Measurements from ENCODE around the gene ASH1L. TPM values are rescaled to one million over a fixed set of nuclear protein-coding genes. Genes with fewer than 3 reads are reported as not detected.
"Not testable (repeated sequence)": the region's sequence is repeated elsewhere in the genome, so short reads cannot be mapped to it uniquely, and the experiment has no call there.

ASH1L gene
- total RNA-seq, 1 experiment from 2014 or later: 30.5 TPM

GRCh38 chr1:155291006-155291405 is 271.6 kb downstream of the ASH1L start:
- H3K4me2 ChIP-seq (ENCODE audit: low read length); BruUV-seq (replicated peaks); H4K20me1 ChIP-seq (ENCODE audit: insufficient read depth); H3K79me2 ChIP-seq (ENCODE audit: insufficient read depth, low read length); RAD21 ChIA-PET (ENCODE audit: low non-redundant PET in 1 of 2, low total read pairs in 2 of 2, uncharacterized antibody in 2 of 2, unreplicated experiment in 2 of 2); H3K4me1 ChIP-seq (ENCODE audit: control insufficient read depth in 1 of 2, insufficient read depth in 2 of 2, low read length in 2 of 2); H3K27me3 ChIP-seq (ENCODE audit: insufficient read depth, low read length); ATAC-seq; H2AFZ ChIP-seq (ENCODE audit: low read depth, low read length, poor library complexity, severe bottlenecking); CTCF ChIA-PET; intact Hi-C loops (cut with micrococcal nuclease); H3K9me2 ChIP-seq (ENCODE audit: insufficient read depth); H3K4me3 ChIP-seq (replicated peaks in 1 of 2; ENCODE audit: low read depth in 1 of 2, low read length in 2 of 2); H3K27ac ChIP-seq (ENCODE audit: low read depth, low read length); H3K9ac ChIP-seq (ENCODE audit: low read length); H3K36me3 ChIP-seq (ENCODE audit: control insufficient read depth in 1 of 2, insufficient read depth in 2 of 2, low read length in 2 of 2); H3K9me3 ChIP-seq (ENCODE audit: control insufficient read depth in 1 of 2, insufficient read depth in 1 of 2, low read depth in 1 of 2, low read length in 2 of 2); DNase-seq (ENCODE audit: low read depth, low spot score); POLR2A ChIA-PET: not testable (repeated sequence)

DNA sequence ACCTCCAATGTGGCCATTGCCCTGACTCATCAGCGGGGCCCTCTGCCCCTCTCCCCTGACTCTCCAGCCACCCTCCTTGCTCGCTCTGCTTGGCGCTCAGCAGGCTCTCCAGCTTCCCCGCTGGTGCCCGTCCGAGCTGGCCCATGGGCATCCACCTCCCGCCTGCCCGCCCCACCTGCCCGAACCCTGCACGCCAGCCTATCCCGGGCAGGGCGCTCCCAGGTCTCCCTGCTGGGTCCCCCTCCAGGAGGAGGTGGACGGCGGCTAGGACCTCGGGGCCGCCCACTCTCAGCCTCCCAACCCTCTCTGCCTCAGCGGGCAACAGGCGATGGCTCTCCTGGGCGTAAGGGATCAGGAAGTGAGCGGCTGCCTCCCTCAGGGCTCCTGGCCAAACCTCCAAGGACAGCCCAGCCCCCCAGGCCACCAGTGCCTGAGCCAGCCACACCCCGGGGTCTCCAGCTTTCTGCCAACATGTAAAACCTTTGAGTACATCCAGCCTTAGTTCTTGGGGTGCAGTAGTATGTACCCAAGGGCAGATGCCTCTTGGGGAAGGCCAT is 274.5 kb downstream of the ASH1L start:
- H3K9ac ChIP-seq (ENCODE audit: low read length): no peak overlapping the region
- H3K9me2 ChIP-seq (ENCODE audit: insufficient read depth): no peaks in the 10 kb centered on the region
- H4K20me1 ChIP-seq (ENCODE audit: insufficient read depth): no peaks in the 10 kb centered on the region
- intact Hi-C loops (cut with micrococcal nuclease): no loop called here
- ChIA-PET RAD21 (ENCODE audit: low non-redundant PET in 1 of 2, low total read pairs in 2 of 2, uncharacterized antibody in 2 of 2, unreplicated experiment in 2 of 2) (no interaction called here), POLR2A (interaction anchor here (0.6 to 0.7 kb wide), 2 partner anchors 15 to 249 kb away, joined by 4 read pairs; partner anchors contain the start of gene CLK2), CTCF (no interaction called here)
- H3K27ac ChIP-seq (ENCODE audit: low read depth, low read length): no peak overlapping the region
- TF ChIP-seq, protein P1, sequence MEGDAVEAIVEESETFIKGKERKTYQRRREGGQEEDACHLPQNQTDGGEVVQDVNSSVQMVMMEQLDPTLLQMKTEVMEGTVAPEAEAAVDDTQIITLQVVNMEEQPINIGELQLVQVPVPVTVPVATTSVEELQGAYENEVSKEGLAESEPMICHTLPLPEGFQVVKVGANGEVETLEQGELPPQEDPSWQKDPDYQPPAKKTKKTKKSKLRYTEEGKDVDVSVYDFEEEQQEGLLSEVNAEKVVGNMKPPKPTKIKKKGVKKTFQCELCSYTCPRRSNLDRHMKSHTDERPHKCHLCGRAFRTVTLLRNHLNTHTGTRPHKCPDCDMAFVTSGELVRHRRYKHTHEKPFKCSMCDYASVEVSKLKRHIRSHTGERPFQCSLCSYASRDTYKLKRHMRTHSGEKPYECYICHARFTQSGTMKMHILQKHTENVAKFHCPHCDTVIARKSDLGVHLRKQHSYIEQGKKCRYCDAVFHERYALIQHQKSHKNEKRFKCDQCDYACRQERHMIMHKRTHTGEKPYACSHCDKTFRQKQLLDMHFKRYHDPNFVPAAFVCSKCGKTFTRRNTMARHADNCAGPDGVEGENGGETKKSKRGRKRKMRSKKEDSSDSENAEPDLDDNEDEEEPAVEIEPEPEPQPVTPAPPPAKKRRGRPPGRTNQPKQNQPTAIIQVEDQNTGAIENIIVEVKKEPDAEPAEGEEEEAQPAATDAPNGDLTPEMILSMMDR (IDR thresholded peaks at IDR 0.05 in 2 of 3, conservative IDR thresholded peaks at IDR 0.05 in 1 of 3; ENCODE audit: borderline replicate concordance in 1 of 3, insufficient read depth in 1 of 3, low read depth in 2 of 3, low read length in 2 of 3): no peak
- no peak for TF ChIP-seq ZFX (IDR thresholded peaks at IDR 0.05)
- TF ChIP-seq TCF7L2 (IDR thresholded peaks at IDR 0.05; ENCODE audit: borderline replicate concordance, extremely low read depth, insufficient read depth, insufficient read length): no peak
- TF ChIP-seq ZBTB33 (IDR thresholded peaks at IDR 0.05; ENCODE audit: extremely low read depth, insufficient replicate concordance, low read length): no peak
- no peak for TF ChIP-seq ZNF274 (IDR thresholded peaks at IDR 0.05; ENCODE audit: low read depth, low read length)
- TF ChIP-seq POLR2AphosphoS5 (IDR thresholded peaks at IDR 0.05; ENCODE audit: low read depth, low read length): no peak
- TF ChIP-seq, protein P2, sequence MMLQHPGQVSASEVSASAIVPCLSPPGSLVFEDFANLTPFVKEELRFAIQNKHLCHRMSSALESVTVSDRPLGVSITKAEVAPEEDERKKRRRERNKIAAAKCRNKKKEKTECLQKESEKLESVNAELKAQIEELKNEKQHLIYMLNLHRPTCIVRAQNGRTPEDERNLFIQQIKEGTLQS (IDR thresholded peaks at IDR 0.05): no peak
- TF ChIP-seq POLR2A (IDR thresholded peaks at IDR 0.05; ENCODE audit: borderline replicate concordance, extremely low read depth, insufficient read depth, insufficient read length): no peak
- TF ChIP-seq CEBPB (IDR thresholded peaks at IDR 0.05; ENCODE audit: low read depth): no peak
- no peak for TF ChIP-seq YY1 (IDR thresholded peaks at IDR 0.05; ENCODE audit: extremely low read depth, insufficient replicate concordance, low read depth, low read length)
- no peak for TF ChIP-seq EGR1 (IDR thresholded peaks at IDR 0.05; ENCODE audit: low read depth)
- TF ChIP-seq ELF1 (IDR thresholded peaks at IDR 0.05; ENCODE audit: borderline replicate concordance, low read depth): no peak
- no peak for TF ChIP-seq JUND (IDR thresholded peaks at IDR 0.05)
- no peak for TF ChIP-seq EZH2 (IDR thresholded peaks at IDR 0.05)
- no peak overlapping the region for H2AFZ ChIP-seq (ENCODE audit: low read depth, low read length, poor library complexity, severe bottlenecking)
- DNase-seq (ENCODE audit: low read depth, low spot score): no peak
- H3K9me3 ChIP-seq (ENCODE audit: control insufficient read depth in 1 of 2, insufficient read depth in 1 of 2, low read depth in 1 of 2, low read length in 2 of 2): no peaks in the 10 kb centered on the region
- H3K27me3 ChIP-seq (ENCODE audit: insufficient read depth, low read length): no peaks in the 10 kb centered on the region
- no peak overlapping the region for H3K4me3 ChIP-seq (replicated peaks in 1 of 2; ENCODE audit: low read depth in 1 of 2, low read length in 2 of 2)
- no peaks in the 10 kb centered on the region for H3K36me3 ChIP-seq (ENCODE audit: control insufficient read depth in 1 of 2, insufficient read depth in 2 of 2, low read length in 2 of 2)
- no peak for ATAC-seq
- BruUV-seq (replicated peaks): no TSS peak
- no peaks in the 10 kb centered on the region for H3K4me1 ChIP-seq (ENCODE audit: control insufficient read depth in 1 of 2, insufficient read depth in 2 of 2, low read length in 2 of 2)
- H3K79me2 ChIP-seq (ENCODE audit: insufficient read depth, low read length): no peaks in the 10 kb centered on the region
- H3K4me2 ChIP-seq (ENCODE audit: low read length): no peak overlapping the region

Measured in HCT116 (cell line).